Stimulated activated CD8-positive, alpha-beta memory T cell treated with anti-CD3 and anti-CD28 coated beads, Interleukin-15, amount 100 ng/mL, for 24 hours (primary cell): ENCODE measurements around the gene SLC39A11.

ENCODE experiments used
- DNase-seq: peaks from one replicate; pipeline ENCODE4 v3.0.0-alpha.2; 2020; ENCODE audit warnings: low read depth

SLC39A11 gene

GRCh38 chr17:73042809-73043685, 49.4 kb downstream of the SLC39A11 start:
- DNase-seq, result no peak

DNA sequence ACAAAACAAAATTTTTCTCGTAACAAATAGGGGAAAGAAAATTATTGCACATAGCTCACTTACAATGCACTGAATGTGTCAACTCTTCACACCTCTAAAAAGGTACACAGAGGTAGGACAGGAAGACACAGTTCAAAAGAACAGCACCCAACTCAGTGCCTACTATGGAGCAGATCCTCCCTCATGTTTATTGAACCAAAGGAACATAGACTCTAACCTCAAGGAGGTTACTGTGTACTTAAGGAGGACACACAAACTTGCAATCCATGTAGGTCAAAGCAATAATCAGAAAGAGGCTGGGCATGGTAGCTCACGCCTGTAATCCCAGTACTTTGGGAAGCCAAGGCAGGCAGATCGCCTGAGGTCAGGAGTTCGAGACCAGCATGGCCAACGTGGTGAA, 50.3 kb downstream of the SLC39A11 start:
- no peak for DNase-seq

GRCh38 chr17:73039282-73039681, 53.2 kb downstream of the SLC39A11 start:
- DNase-seq, result no peak

- no peak for DNase-seq
These were observed 61.0 kb downstream of the SLC39A11 start for GRCh38 chr17:73031472-73031871.

DNA sequence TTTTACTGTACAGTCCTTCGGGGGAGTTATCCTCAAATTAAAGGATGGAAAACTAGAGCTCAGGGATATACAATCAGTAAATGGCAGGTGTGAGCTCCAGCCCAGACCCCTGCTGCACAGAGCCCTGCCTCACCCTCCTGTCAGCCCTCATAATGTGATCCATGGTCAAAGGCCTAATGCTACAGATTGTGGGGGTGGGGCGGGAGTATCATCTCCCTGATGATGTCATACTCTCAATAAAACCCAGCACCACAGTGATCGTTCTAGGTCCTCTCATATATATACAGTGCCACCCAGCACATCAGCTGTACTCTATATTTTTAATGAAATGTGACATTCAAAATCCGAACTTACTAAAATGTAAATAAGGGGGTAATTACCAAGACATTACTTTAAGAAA, 61.5 kb downstream of the SLC39A11 start:
- no peak for DNase-seq

- no peak for DNase-seq
These were observed 62.0 kb downstream of the SLC39A11 start for GRCh38 chr17:73030501-73030921.

DNA sequence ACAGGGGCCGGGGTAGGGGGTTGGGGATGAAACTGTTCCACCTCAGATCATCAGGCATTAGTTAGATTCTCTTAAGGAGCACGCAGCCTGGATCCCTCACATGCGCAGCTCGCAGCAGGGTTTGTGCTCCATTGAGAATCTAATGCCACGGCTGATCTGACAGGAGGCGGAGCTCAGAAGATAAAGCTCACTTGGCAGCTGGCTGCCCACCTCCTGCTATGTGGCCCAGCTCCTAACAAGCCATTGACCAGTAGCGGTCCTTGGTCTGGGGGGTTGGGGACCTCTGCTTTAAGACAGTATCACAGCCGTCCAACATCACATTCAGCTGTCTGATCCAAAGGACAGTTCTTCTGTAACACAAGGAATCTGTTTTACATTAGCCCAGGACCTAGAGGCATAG, 62.5 kb downstream of the SLC39A11 start:
- DNase-seq, result no peak

DNA sequence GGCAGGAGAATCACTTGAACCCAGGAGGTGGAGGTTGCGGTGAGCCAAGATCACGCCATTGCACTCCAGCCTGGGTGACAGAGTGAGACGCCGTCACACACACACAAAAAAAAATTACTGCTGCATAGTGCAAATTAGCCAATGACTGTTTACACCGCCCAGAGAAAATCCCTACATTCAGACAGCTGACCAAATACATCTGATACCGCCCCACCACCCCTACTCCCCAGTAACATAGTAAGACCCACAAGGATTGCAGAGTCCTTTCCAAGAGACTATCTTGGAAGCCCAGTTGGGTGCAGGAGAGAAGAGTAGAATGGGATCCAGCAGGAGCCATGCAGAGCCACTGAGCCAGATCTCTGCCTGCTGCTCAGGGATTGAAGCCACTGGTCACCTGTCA, 63.5 kb downstream of the SLC39A11 start:
- DNase-seq, result no peak

- DNase-seq, result no peak
These were observed 64.2 kb downstream of the SLC39A11 start for GRCh38 chr17:73028299-73028755.

DNA sequence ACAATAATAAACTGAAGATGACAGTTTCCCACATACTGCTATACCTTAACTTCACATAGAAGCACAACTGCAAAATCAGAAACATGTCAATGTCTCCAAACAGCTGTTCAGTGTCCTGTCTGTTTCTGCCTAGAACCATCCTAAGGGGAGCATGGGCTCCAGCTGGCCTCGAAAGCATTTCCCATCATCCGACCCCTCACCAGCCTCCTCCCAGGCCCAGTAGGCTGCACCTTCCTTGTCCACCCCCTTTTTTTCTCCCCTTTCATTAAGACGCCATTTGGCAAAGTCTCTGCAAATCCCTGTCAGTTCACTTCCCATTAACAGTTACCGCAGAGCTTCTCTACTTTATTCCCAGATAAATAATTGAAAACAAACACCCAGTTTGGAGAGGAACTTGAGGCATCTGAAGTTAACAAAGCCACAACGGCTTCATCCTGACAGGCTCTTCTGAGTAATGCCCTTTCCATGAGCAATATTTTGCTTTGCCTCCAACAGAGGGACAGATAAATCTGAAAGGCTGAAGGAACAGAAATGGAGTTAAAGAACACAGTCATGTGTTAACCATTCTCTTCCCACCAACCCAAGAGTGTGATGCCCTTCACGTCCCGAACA, 65.3 kb downstream of the SLC39A11 start:
- DNase-seq, result no peak

DNA sequence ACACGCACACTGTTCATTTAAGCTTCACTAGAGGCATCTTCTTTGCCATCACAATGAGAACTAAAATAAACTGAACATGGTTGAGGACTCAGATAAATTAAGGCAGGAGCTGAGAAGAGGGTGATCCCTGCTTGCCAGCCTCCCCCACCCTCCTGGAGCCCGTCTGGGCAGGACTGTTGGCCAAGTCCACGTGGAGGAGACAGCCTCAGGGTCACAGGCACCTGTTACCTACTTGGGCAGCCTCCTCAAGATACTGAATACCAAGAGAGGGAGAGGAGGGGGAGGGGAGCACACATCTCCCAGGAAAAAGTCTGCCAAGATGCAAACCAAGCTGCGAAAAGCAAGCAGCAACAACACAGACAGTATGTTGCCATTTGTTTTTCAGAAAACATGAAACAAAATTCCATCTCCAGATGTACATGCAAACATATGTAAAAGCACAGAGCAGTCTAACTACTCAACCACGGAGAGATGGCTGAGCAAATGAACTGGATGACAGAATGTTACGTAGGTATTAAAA, 67.4 kb downstream of the SLC39A11 start:
- DNase-seq, result no peak

DNA sequence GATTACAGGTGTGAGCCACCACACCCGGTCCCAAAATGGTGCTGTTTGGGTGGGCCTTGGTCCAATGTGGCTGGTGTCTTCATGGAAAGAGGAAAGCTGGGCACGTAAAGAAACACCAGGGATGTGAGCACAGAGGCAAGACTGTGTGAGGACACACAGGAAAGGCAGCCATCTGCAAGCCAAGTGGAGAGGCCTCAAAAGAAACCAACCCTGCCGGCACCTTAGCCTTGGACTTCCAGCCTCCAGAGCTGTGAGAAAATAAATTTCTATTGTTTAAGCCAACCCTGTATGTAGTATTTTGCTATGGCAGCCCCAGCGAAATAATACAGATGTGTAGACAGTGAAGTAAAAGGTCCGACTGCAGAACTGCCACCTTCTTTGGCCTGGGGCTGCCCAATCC, 68.7 kb downstream of the SLC39A11 start:
- DNase-seq, result no peak

DNA sequence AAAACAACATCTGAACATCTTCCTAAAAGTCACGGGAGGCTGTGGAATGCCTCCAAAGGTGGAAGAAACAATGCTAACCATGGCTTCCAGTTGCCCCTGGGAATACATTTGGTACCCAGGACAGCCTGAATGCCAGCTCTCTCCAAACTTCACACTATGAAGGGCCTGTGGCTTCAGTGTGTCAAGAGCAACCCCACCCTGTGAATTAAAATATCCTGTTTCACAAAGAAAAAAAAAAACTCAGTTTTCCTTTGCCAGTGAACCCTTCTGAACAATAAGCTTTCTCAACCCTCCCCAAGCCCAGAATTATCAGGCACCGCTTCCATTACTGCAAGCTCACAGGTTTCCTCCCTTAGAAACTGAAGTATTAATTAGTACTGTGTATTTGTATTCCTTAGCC, 69.8 kb downstream of the SLC39A11 start:
- DNase-seq, result no peak

DNA sequence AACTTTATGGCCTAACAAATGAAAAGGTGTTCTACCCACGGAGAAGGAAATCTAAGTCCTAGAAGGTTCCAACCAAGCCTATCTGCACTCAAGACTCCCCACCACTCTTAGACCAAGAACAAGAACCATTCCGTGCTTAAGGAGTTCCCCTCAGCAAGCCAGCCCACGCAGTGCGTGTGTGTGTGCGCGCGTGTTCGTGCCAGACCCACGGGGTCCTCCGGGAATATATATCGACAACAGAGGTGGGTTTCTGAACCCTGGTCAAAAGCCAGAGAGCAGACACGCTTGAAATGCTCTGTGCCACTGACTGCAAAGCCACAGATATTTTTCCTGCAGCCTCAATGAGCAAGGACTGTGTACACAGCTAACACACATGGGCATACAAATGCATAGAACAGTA, 70.7 kb downstream of the SLC39A11 start:
- DNase-seq, result no peak

GRCh38 chr17:73020110-73020509, 72.4 kb downstream of the SLC39A11 start:
- DNase-seq, result no peak

GRCh38 chr17:73018599-73018998, 73.9 kb downstream of the SLC39A11 start:
- no peak for DNase-seq

- no peak for DNase-seq
These were observed 74.8 kb downstream of the SLC39A11 start for GRCh38 chr17:73017658-73018057.

- DNase-seq, result no peak
These were observed 76.7 kb downstream of the SLC39A11 start for GRCh38 chr17:73015722-73016276.

DNA sequence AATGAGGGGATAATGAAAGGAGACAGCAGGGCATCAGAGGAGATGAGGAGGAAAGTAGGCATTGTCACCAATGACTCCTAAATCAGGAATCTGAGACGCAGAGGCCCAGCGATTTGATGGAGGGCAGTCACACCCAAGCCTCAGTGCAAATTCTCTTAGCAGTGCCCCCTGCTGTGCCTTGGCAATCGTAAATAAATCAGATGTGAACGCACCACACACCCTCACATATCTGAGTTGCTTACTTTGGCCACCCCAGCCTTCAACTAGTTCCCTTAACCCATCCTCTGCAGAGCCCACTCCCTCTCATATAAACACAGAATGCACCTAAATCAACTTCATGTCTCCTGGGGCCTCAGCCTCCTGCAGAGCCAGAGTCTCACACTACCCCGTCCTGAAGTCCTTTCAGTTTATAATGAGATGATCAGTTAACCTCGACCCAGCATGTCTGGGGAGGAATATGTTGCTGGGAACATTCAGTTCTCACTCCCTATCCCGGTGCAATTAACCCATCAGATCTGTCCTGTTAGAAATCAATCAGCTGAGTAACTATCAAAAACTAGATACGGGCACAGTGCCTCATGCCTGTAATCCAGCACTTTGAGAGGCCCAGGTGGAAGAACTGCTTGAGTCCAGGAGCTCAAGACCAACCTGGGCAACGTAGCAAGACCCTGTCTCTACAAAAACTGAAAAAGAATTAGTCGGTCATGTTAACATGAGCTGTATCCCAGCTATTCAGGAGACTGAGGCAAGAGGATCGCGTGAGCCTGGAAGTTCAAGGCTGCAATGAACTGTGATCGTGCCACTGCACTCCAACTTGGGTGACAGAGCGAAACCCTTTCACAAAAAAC, 78.4 kb downstream of the SLC39A11 start:
- no peak for DNase-seq

GRCh38 chr17:73013301-73013700, 79.2 kb downstream of the SLC39A11 start:
- DNase-seq, result no peak

DNA sequence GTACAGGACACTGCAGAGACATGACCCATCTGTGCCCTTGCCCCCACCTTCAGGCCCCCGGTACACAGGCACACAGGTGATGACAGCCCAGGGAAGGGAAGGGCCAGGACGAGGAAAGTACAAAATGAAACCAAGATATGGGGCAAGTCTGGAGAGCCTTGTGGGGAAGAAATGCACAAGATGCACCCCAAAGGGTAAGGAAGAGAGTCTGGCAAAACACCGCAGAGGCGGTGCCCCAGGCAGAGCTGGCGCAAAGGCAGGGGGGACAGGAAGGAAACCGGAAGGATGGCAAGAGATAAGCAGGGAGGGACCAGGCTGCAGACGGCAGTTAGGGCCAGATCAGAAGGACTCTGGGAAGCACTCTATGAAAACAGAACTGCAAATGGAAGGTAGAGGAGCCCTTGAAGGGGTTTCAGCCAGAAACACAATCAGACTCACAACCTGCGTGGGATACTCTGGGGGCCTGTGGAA, 81.4 kb downstream of the SLC39A11 start:
- no peak for DNase-seq

- DNase-seq, result no peak
These were observed 82.1 kb downstream of the SLC39A11 start for GRCh38 chr17:73010414-73010813.
